HUES64 (cell line): ENCODE results near the gene CEL.

Source experiments
- H3K27ac ChIP-seq: 2 replicates; pipeline ENCODE4 v1.7.0; 2013; ENCODE audit warnings: low read depth, low read length, inconsistent platforms
- H3K27me3 ChIP-seq: 2 replicates; pipeline ENCODE4 v1.6.1; 2013; ENCODE audit warnings: mild to moderate bottlenecking, low read length; ENCODE audit not compliant: insufficient read depth
- H3K36me3 ChIP-seq: 2 replicates; pipeline ENCODE4 v1.6.1; 2013; ENCODE audit warnings: mild to moderate bottlenecking, low read length; ENCODE audit not compliant: insufficient read depth
- H3K4me1 ChIP-seq: 2 replicates; pipeline ENCODE4 v1.6.1; 2013; ENCODE audit warnings: mild to moderate bottlenecking, low read length, moderate library complexity; ENCODE audit not compliant: insufficient read depth
- H3K4me3 ChIP-seq: 2 replicates; pipeline ENCODE4 v1.5.1; 2013; ENCODE audit warnings: mild to moderate bottlenecking, low read length, moderate library complexity
- H3K9ac ChIP-seq: 2 replicates; pipeline ENCODE4 v1.6.1; 2013; ENCODE audit warnings: mild to moderate bottlenecking, low read depth, low read length
- H3K9me3 ChIP-seq: 2 replicates; pipeline ENCODE4 v1.6.1; 2013; ENCODE audit warnings: low read depth, low read length; ENCODE audit not compliant: insufficient read depth
- WGBS: fragments of 150-250, 120-280 bp; methylation state at CpG from one replicate; pipeline ENCODE4 v1.1.7; 2013; ENCODE audit warnings: missing lambda C conversion rate; 5-methylcytosine and 5-hydroxymethylcytosine counted together

Gene CEL

DNA sequence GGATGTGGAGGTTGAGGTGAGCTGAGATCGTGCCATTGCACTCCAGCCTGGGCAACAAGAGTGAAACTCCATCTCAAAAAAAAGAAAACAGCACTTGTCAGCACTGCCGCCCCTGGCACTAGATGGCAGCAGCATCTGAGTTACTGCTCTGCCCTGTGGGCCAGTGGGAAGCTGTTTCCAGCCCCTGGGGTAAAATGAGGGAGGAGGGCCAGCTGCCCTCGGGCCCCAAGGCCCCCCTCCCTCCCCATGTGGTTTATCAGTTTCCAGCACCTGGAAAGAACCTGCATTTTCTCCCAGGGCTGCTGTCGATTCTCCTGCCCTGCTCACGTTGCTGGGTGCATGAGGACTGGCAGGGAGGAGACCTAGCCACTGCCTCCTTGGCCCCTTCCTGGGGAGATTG is 13.2 kb upstream of the CEL start:
- H3K27ac ChIP-seq = no peak overlapping the region
- no peak overlapping the region for H3K4me3 ChIP-seq
- H3K9ac ChIP-seq = no peak overlapping the region
- H3K4me1 ChIP-seq = no peaks in the 10 kb centered on the region
- no peaks in the 10 kb centered on the region for H3K27me3 ChIP-seq
- 81% methylated on average over 5 of the region's 5 CpGs for WGBS
- no peaks in the 10 kb centered on the region for H3K9me3 ChIP-seq
- H3K36me3 ChIP-seq = peaks cover 83% of the 10 kb centered on the region

- H3K27me3 ChIP-seq = no peaks in the 10 kb centered on the region
- no peaks in the 10 kb centered on the region for H3K9me3 ChIP-seq
- no peak overlapping the region for H3K4me3 ChIP-seq
- H3K36me3 ChIP-seq = peaks cover 83% of the 10 kb centered on the region
- no peak overlapping the region for H3K9ac ChIP-seq
- H3K4me1 ChIP-seq = no peaks in the 10 kb centered on the region
- H3K27ac ChIP-seq = no peak overlapping the region
- whole genome bisulfite sequencing = 94% methylated on average over 13 of the region's 13 CpGs
Measured at GRCh38 chr9:133049043-133049442, 12.7 kb upstream of the CEL start.

DNA sequence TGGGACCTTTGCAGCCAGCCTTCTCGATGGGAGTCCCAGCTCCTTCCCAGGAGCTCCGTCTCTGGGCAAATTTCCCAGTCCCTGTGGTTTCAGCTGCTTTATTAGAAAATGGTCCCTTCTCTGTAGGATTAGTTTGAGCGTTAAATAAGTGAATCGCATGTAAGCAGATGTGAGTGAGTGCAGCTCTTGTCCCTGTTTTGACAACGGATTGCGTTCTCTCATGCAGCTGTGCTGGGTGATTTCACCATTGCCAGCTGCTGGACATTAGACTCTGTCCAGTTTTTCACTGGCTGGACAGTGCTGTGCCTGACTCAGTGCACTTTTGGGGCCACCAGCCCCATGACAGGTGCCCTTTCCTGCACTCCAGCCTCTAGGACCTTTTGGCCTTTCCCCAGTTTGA is 11.6 kb upstream of the CEL start:
- H3K36me3 ChIP-seq = peaks cover 83% of the 10 kb centered on the region
- WGBS = 96% methylated on average over 6 of the region's 6 CpGs
- no peaks in the 10 kb centered on the region for H3K4me1 ChIP-seq
- no peak overlapping the region for H3K27ac ChIP-seq
- H3K4me3 ChIP-seq = no peak overlapping the region
- H3K9ac ChIP-seq = no peak overlapping the region
- H3K9me3 ChIP-seq = no peaks in the 10 kb centered on the region
- H3K27me3 ChIP-seq = no peaks in the 10 kb centered on the region

GRCh38 chr9:133050781-133051180 is 11.0 kb upstream of the CEL start:
- Histone ChIP-seq H3K27me3 (no peaks in the 10 kb centered on the region), H3K27ac (no peak overlapping the region), H3K4me3 (no peak overlapping the region), H3K9ac (no peak overlapping the region), H3K36me3 (peaks cover 83% of the 10 kb centered on the region), H3K9me3 (no peaks in the 10 kb centered on the region), H3K4me1 (no peaks in the 10 kb centered on the region)
- WGBS = 93% methylated on average over 10 of the region's 10 CpGs

DNA sequence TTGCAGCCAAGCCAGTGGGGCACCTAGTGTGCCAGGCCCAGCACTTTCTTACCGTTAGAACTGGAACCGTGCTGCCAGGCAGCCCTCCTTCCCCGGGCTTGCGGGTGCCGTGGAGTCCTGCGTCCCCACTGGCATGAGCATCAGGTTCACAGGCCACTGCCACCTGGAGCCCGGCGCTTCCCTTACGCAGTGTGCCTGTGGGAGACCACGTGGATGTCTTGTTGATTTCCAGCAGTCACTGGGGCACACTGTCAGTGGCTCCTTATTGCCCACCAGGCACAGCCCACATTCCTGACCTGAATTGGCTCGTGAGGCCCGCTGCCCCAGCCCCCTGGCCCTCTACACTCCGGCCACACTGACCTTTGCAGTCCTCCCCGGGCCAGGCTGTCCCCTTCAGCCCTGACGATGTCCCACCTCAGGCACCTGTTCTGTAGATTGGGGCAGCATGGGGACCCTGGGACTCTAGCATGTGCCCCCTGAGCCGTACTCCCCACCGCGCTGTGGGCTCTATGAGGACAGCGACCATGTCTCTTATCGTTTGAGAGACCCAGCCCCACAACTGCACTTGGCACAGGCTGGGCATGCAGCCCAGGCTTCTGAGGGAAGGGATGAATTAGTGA is 10.4 kb upstream of the CEL start:
- H3K27me3 ChIP-seq = no peaks in the 10 kb centered on the region
- H3K9ac ChIP-seq = no peak overlapping the region
- H3K4me3 ChIP-seq = no peak overlapping the region
- H3K4me1 ChIP-seq = no peaks in the 10 kb centered on the region
- H3K9me3 ChIP-seq = no peaks in the 10 kb centered on the region
- H3K27ac ChIP-seq = no peak overlapping the region
- peaks cover 83% of the 10 kb centered on the region for H3K36me3 ChIP-seq
- 94% methylated on average over 20 of the region's 20 CpGs for WGBS

DNA sequence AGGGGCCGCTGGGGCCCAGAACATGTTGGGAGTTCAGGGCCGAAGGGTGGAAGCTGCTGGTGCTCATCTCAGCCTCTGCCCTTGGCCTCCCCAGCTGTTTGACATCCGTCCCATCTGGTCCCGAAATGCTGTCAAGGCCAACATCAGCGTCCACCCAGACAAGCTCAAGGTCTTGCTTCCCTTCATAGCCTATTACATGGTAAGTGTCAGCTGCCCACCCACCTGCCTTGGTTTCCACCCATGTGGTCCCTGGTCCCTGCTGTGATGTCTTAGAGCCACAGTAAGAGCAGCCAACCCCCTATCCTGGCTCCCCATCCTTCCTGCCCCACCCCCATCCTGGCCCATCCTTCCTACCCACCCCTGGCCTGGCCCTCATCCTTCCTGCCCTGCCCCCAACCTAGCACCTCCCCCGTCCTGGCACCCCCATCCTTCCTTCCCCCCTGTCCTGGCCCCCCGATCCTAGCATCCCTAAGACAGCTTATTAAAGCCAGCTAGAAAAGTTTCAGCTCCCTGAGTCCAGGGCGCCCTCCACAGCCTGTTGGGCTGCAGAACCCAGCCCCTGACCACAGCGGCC is 9.7 kb upstream of the CEL start:
- Histone ChIP-seq H3K27ac (no peak overlapping the region), H3K36me3 (peaks cover 83% of the 10 kb centered on the region), H3K27me3 (no peaks in the 10 kb centered on the region), H3K4me3 (no peak overlapping the region), H3K9me3 (no peaks in the 10 kb centered on the region), H3K9ac (no peak overlapping the region), H3K4me1 (no peaks in the 10 kb centered on the region)
- 94% methylated on average over 8 of the region's 9 CpGs for WGBS

DNA sequence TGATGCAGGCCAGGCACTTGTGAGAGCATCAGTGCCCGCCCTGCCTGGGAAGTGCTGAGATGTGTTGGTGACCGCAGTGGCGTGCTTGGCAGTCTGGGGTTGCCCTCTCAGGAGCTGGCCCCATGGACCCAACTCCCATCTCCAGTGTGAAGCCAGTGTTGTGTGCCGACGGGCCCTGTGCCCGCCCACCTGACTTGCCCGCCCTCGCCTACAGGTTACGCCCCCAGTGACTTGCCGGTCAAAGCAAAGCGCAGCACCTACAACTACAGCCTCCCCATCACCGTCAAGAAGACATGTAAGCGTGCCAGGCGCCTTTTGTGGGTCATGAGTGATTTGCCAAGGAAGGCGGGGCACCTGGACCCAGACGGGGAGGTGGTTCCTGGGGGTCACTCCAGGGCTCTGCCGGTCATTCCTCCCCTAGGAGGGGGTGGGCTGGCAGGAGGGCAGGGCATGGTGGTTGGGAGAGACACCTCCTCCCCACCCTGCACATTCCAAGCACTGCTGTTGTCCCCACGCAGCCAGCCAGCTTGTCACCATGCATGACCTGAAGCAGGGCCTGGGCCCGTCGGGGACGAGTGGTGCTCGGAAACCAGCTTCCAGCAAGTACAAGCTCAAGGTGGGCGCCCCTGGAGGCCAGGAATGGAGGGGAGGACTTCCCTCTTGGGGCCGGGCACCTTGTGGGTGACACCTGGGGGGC is 7.4 kb upstream of the CEL start:
- no peak overlapping the region for H3K27ac ChIP-seq
- peaks cover under 1% of the 10 kb centered on the region; the same call in 1 of the 2 replicates for H3K4me1 ChIP-seq
- no peaks in the 10 kb centered on the region for H3K27me3 ChIP-seq
- 95% methylated on average over 23 of the region's 24 CpGs for WGBS
- no peak overlapping the region for H3K9ac ChIP-seq
- H3K36me3 ChIP-seq = peaks cover 87% of the 10 kb centered on the region
- no peaks in the 10 kb centered on the region for H3K9me3 ChIP-seq
- no peak overlapping the region for H3K4me3 ChIP-seq

- H3K9ac ChIP-seq = no peak overlapping the region
- H3K9me3 ChIP-seq = no peaks in the 10 kb centered on the region
- WGBS = 93% methylated on average over 16 of the region's 16 CpGs
- no peak overlapping the region for H3K4me3 ChIP-seq
- no peak overlapping the region for H3K27ac ChIP-seq
- H3K4me1 ChIP-seq = peaks cover 7% of the 10 kb centered on the region
- H3K36me3 ChIP-seq = peaks cover 81% of the 10 kb centered on the region
- no peaks in the 10 kb centered on the region for H3K27me3 ChIP-seq
Measured at GRCh38 chr9:133054966-133055365, 6.8 kb upstream of the CEL start.

DNA sequence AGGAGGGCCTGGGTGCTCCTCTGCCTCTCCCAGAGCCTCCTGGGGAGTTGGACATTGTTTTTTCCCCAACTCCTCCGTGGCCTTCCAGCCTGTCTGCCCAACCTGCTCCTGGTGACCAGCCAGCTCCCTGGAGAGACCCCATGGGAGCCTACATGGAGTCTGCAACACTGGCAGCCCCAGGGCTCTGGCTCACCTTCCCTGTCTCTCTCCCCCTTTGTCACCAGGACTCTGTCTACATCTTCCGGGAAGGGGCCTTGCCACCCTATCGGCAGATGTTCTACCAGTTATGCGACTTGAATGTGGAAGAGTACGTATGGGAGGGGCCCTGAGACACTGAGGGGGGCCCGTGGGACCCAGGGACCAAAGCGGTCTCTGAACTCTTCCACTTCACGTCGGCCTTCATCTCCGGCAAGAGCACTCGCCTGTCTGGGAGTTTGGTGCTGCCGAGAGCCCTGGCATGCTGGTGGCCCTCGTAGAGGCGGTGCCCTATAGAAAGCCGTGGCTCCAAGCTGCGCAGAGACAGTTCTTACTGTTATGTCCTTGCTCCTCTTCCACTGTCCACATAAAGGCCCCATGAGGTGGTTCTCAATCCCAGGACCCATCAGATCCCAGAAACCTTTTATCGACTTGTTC is 5.9 kb upstream of the CEL start:
- peaks cover 8% of the 10 kb centered on the region for H3K4me1 ChIP-seq
- H3K9me3 ChIP-seq = no peaks in the 10 kb centered on the region
- no peak overlapping the region for H3K4me3 ChIP-seq
- no peaks in the 10 kb centered on the region for H3K27me3 ChIP-seq
- H3K9ac ChIP-seq = no peak overlapping the region
- 95% methylated on average over 17 of the region's 17 CpGs for WGBS
- no peak overlapping the region for H3K27ac ChIP-seq
- H3K36me3 ChIP-seq = peaks cover 73% of the 10 kb centered on the region

- WGBS = 94% methylated on average over 13 of the region's 13 CpGs
- H3K27ac ChIP-seq = no peak overlapping the region
- H3K9ac ChIP-seq = no peak overlapping the region
- H3K9me3 ChIP-seq = no peaks in the 10 kb centered on the region
- peaks cover 67% of the 10 kb centered on the region for H3K36me3 ChIP-seq
- H3K27me3 ChIP-seq = no peaks in the 10 kb centered on the region
- H3K4me1 ChIP-seq = peaks cover 14% of the 10 kb centered on the region
- H3K4me3 ChIP-seq = no peak overlapping the region
Measured at GRCh38 chr9:133056533-133056932, 5.2 kb upstream of the CEL start.

GRCh38 chr9:133057006-133057405 is 4.8 kb upstream of the CEL start:
- H3K4me3 ChIP-seq = no peak overlapping the region
- H3K36me3 ChIP-seq = peaks cover 62% of the 10 kb centered on the region
- peaks cover 14% of the 10 kb centered on the region for H3K4me1 ChIP-seq
- 95% methylated on average over 8 of the region's 8 CpGs for WGBS
- H3K9ac ChIP-seq = no peak overlapping the region
- H3K9me3 ChIP-seq = no peaks in the 10 kb centered on the region
- H3K27me3 ChIP-seq = no peaks in the 10 kb centered on the region
- H3K27ac ChIP-seq = no peak overlapping the region
